Prostate gland (tissue), 2 donors: ENCODE results near the gene PELI3. TPM values are rescaled to one million over a fixed set of nuclear protein-coding genes. Genes with fewer than 3 reads are reported as not detected.
A peak's percentile ranks its signal among the peaks of the same experiment; 100 is the strongest.

Source experiments
- DNase-seq: peaks from one replicate; pipeline ENCODE4 v3.0.0-alpha.2; 2019; ENCODE audit warnings: low spot score
- H3K27ac ChIP-seq, 2 donors: fragments of 200-600 bp; sonication (generic); 2 replicates each; pipeline ENCODE4 v1.5.1; 2017 to 2019
- H3K27me3 ChIP-seq: fragments of 200-600 bp; sonication (generic); replicated peaks from 2 replicates; pipeline ENCODE4 v1.5.1; 2019; ENCODE audit not compliant: insufficient read depth
- H3K36me3 ChIP-seq, 2 donors: fragments of 200-600 bp; sonication (generic); 1 replicate in 1 of 2; 2 replicates in 1 of 2; pipeline versions ENCODE4 v1.5.1 to v1.8.1; 2017 to 2019
- H3K4me1 ChIP-seq: fragments of 200-600 bp; sonication (generic); replicated peaks from 2 replicates; pipeline ENCODE4 v1.5.1; 2019
- H3K4me3 ChIP-seq, 2 donors: fragments of 200-600 bp; sonication (generic); 2 replicates each; pipeline ENCODE4 v1.5.1; 2017 to 2019
- H3K9me3 ChIP-seq: fragments of 200-600 bp; sonication (generic); 2 replicates; pipeline ENCODE4 v1.5.1; 2017
- POLR2A ChIP-seq: fragments of 450-650 bp; IDR thresholded peaks from one replicate; pipeline ENCODE4 v1.6.1; 2016; ENCODE audit warnings: antibody characterized with exemption, mild to moderate bottlenecking
- POLR2AphosphoS5 ChIP-seq: sonication (generic); formaldehyde crosslinking; IDR thresholded peaks from one replicate; pipeline ENCODE4 v1.6.1; 2017; ENCODE audit warnings: antibody characterized with exemption
- WGBS: methylation state at CpG from one replicate; pipeline ENCODE4 v1.1.5; 2018; 5-methylcytosine and 5-hydroxymethylcytosine counted together
- intact Hi-C: fragments of 100-400 bp; cut with DNase I; formaldehyde crosslinking; loops from one replicate; pipeline ENCODE4 v1.14.2; 2022
- total RNA-seq, 2 donors: library from RNA; depleted of rRNA; stranded (reverse); fragments of >200 nt; gene quantifications; one replicate each; pipeline ENCODE4 v1.1.0, GENCODE V29; 2016
- TF ChIP-seq, protein P1 (sequence below), 4 experiments: fragments of 200-600 bp in 2 of 4; fragments of 450-650 bp in 2 of 4; sonication (generic) in 2 of 4; IDR thresholded peaks; 1 replicate in 3 of 4; 2 replicates in 1 of 4; pipeline ENCODE4 v1.5.1; 2016 to 2019; ENCODE audit warnings: antibody characterized with exemption in 4 of 4, mild to moderate bottlenecking in 2 of 4, moderate library complexity in 2 of 4

The PELI3 gene
- total RNA-seq, 2 donors from 2014 or later, result 23.9 to 27.0 TPM

DNA sequence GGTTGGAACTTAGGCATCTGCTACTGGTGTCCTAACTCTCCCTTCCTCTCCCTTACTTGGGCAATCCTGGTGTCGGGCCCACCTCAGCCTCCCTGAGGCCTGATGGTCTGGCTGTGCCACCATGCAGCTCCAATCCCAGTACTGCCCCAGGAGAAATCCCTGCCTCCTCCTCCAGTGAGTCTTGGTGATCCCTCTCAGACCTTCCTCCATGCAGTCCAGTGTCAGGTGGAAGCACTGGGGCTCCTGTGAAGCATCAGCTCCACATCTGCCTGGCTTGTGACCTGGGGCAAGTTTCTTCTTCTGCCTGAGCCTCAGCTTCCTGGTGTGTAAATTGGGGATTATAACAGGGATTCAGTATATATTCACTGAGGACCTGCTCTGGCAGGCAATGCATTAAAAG, 1.8 kb upstream of the PELI3 start:
- no peak for DNase-seq
- H3K4me3 ChIP-seq, result no peak overlapping the region
- intact Hi-C loops, result no loop called here
- peaks cover 3% of the 10 kb centered on the region for H3K4me1 ChIP-seq
- H3K27ac ChIP-seq, result no peak overlapping the region
- no peaks in the 10 kb centered on the region for H3K9me3 ChIP-seq
- H3K36me3 ChIP-seq, result no peaks in the 10 kb centered on the region
- H3K27me3 ChIP-seq, result no peaks in the 10 kb centered on the region
- WGBS, result 69% methylated on average over 1 of the region's 1 CpG
- TF ChIP-seq POLR2A (no peak), POLR2AphosphoS5 (no peak)
- TF ChIP-seq, protein P1, sequence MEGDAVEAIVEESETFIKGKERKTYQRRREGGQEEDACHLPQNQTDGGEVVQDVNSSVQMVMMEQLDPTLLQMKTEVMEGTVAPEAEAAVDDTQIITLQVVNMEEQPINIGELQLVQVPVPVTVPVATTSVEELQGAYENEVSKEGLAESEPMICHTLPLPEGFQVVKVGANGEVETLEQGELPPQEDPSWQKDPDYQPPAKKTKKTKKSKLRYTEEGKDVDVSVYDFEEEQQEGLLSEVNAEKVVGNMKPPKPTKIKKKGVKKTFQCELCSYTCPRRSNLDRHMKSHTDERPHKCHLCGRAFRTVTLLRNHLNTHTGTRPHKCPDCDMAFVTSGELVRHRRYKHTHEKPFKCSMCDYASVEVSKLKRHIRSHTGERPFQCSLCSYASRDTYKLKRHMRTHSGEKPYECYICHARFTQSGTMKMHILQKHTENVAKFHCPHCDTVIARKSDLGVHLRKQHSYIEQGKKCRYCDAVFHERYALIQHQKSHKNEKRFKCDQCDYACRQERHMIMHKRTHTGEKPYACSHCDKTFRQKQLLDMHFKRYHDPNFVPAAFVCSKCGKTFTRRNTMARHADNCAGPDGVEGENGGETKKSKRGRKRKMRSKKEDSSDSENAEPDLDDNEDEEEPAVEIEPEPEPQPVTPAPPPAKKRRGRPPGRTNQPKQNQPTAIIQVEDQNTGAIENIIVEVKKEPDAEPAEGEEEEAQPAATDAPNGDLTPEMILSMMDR (IDR thresholded peaks at IDR 0.05), result no peak

DNA sequence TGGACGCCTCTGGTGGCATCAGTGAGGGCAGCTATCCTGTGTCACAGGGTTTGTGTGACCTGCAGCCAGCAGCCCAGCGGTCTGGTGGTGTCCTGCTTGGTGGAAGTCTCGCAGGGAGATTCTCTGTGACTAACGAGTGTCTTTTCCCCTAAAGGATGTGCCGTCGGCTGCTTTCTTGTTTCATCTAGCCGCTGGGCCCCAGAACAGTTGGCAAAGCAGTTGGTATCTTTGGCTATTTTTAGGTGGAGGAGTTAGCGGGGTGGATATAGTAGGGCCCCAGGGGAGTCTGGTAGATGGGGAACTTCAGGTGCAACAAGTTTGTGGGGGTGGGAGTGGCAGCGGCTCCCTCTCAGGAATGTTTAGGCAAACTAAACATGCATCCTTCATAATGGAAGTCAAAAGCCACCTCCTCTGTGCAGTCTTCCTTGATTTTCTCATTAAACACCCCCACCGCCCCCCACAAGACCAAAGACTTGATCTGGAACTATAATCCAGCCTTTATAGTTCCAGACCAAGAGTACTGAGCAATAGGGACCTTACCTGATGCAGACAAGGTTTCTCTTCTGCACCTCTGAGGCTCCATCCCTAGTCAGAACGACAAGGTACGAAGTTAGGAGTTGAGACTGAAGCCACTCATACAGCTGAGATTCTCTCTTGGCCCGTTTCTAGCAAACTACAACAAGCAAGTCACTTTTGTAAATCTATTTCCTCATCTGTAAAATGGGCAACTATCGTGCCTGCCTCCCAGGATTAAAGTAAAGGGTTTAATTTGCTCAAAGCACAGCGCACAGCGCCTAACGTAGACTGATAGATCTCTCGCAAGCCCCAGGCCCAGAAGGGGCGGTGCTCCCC, 1.1 kb upstream of the PELI3 start:
- no peak for DNase-seq
- Histone ChIP-seq H3K4me3 (peak overlapping the region; percentile 71 to 72), H3K9me3 (no peaks in the 10 kb centered on the region), H3K4me1 (peaks cover 3% of the 10 kb centered on the region), H3K27me3 (no peaks in the 10 kb centered on the region), H3K36me3 (no peaks in the 10 kb centered on the region), H3K27ac (peak overlapping the region; percentile 72 to 76)
- WGBS, result 37% methylated on average over 19 of the region's 19 CpGs
- TF ChIP-seq POLR2A, result no peak
- no peak for TF ChIP-seq POLR2AphosphoS5
- TF ChIP-seq, protein P1 (IDR thresholded peaks at IDR 0.05), result no peak
- intact Hi-C loops, result loop anchor here (2.0 kb wide), 1 partner anchor 15 kb away; the partner anchor contains the start of gene DPP3

DNA sequence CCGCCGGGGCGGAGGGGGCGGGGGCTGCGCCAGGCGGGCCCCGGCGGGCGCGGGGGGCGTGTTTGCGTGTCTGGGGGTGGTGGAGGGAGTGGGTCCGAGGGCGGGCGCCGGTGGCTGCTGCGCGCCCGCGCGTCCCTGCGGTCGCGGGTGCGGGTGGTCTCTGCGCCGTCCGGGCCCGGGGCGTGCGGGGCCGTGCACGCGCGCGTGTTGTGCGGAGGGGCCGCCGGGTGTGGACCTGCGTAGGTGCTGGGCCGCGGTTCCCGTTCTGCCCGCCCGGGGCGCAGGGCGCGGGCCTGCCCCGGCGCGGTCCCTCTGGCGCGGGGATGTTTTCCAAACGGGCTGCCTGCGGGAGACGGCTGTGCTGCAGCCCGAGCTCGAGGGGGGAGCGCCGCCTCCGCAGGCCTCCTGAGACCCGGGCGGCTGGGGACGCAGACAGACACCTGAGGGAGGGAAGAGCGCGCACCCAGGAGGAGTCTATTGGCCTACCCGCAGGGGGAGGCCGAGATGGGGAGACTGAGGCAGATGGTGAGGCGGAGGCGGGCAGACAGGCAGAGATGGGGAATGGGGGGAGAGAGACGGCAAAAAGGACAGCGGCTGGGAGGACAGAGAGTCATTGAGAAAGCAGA, 442 bp downstream of the PELI3 start:
- Histone ChIP-seq H3K27ac (peak overlapping the region; percentile 45 to 72), H3K4me3 (peak overlapping the region; percentile 71 to 72), H3K27me3 (no peaks in the 10 kb centered on the region), H3K4me1 (peaks cover 3% of the 10 kb centered on the region), H3K36me3 (no peaks in the 10 kb centered on the region), H3K9me3 (no peaks in the 10 kb centered on the region)
- DNase-seq, result no peak
- WGBS, result 2% methylated on average over 41 of the region's 72 CpGs
- TF ChIP-seq POLR2A (no peak), POLR2AphosphoS5 (no peak)
- TF ChIP-seq, protein P1 (IDR thresholded peaks at IDR 0.05), result peak in 2 of 4 experiments; percentile 40 to 53
- intact Hi-C loops, result loop anchor here (2.0 kb wide), 1 partner anchor 14 kb away; the partner anchor contains the start of gene DPP3

DNA sequence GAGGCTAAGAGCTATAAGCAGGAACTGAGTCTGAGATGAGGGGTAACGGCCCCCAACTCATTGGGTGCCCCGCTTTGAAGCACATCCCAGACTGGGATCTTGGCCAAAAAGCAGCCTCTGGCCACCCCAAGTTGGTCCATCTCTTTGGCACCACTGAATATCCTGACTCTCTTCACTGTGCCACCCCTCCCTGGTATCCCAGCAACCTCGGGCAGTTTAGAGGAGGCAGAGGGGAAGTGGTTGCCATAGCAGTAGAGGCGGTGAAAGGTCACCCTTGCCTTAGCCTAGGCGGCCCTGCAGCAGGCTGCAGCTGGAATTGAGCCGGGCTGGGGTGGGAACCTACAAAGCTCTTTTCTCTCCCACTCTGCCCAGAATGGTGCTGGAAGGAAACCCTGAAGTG, 1.1 kb downstream of the PELI3 start:
- TF ChIP-seq POLR2AphosphoS5, result no peak
- TF ChIP-seq, protein P1 (IDR thresholded peaks at IDR 0.05), result no peak
- TF ChIP-seq POLR2A, result no peak
- DNase-seq, result no peak
- WGBS, result 35% methylated on average over 6 of the region's 6 CpGs
- no peaks in the 10 kb centered on the region for H3K36me3 ChIP-seq
- intact Hi-C loops, result loop anchor here (2.0 kb wide), 1 partner anchor 13 kb away; the partner anchor contains the start of gene DPP3
- H3K9me3 ChIP-seq, result no peaks in the 10 kb centered on the region
- H3K27ac ChIP-seq, result peak overlapping the region in 1 of 2 donors; percentile 45
- no peaks in the 10 kb centered on the region for H3K27me3 ChIP-seq
- H3K4me3 ChIP-seq, result peak overlapping the region; percentile 71 to 72
- H3K4me1 ChIP-seq, result peaks cover 3% of the 10 kb centered on the region
